Thoracic aorta endothelial cell (primary cell): ENCODE results near the gene HS3ST3B1. TPM values are rescaled to one million over a fixed set of nuclear protein-coding genes. Genes with fewer than 3 reads are reported as not detected.

ENCODE experiments used
- total RNA-seq: library from RNA; depleted of rRNA; stranded (reverse); fragments of >200 nt; gene quantifications from 2 replicates; pipeline ENCODE4 v1.2.3, GENCODE V29; 2012

HS3ST3B1 gene
- total RNA-seq: 0.13 and 0.29 TPM in 2 replicates

GRCh38 chr17:14300575-14301278 lies at the start of gene HS3ST3B1:
TSS of gene HS3ST3B1 (plus strand) at chr17:14301081. CDS start at chr17:14301519, 438 bp downstream.

Other genes with a start within 250 kb of the HS3ST3B1 start
- 17.2 and 19.8 TPM in 2 replicates for gene COX10, start 231.6 kb upstream of the HS3ST3B1 start, total RNA-seq
- not detected in 2 replicates for gene CDRT15, start 64.2 kb upstream of the HS3ST3B1 start, total RNA-seq